Heart left ventricle (tissue), 16 donors: ENCODE measurements around the gene CALHM1. TPM values are rescaled to one million over a fixed set of nuclear protein-coding genes. Genes with fewer than 3 reads are reported as not detected.

Experiments
- ATAC-seq, 4 donors: fragments of 200-7000 bp; cut with Tn5 transposase; one replicate each; pipeline ENCODE4 v1.9.1; 2020 to 2022; ENCODE audit warnings: moderate library complexity in 4 of 4, mild to moderate bottlenecking in 3 of 4, moderate number of reproducible peaks in 1 of 4
- DNase-seq, 5 donors: peaks; one replicate each; pipeline ENCODE4 v3.0.0-alpha.2; 2020
- H3K27ac ChIP-seq, 12 donors: fragments of 200-600 bp; sonication (generic) in 4 of 12; one replicate each; pipeline versions ENCODE4 v1.5.0 to v1.8.0; 2016 to 2022; ENCODE audit warnings: mild to moderate bottlenecking in 2 of 12
- H3K27me3 ChIP-seq, 9 donors: fragments of 200-600 bp; sonication (generic) in 2 of 9; one replicate each; pipeline versions ENCODE4 v1.5.1 to v1.8.0; 2016 to 2022; ENCODE audit warnings: mild to moderate bottlenecking in 3 of 9
- H3K36me3 ChIP-seq, 9 donors: fragments of 200-600 bp; sonication (generic) in 2 of 9; one replicate each; pipeline versions ENCODE4 v1.5.0 to v1.8.0; 2018 to 2022; ENCODE audit warnings: mild to moderate bottlenecking in 2 of 9
- H3K4me1 ChIP-seq, 12 donors: fragments of 200-600 bp; sonication (generic) in 4 of 12; one replicate each; pipeline versions ENCODE4 v1.5.0 to v1.8.0; 2016 to 2022; ENCODE audit warnings: mild to moderate bottlenecking in 3 of 12
- H3K4me3 ChIP-seq, 12 donors: fragments of 200-600 bp; sonication (generic) in 4 of 12; one replicate each; pipeline versions ENCODE4 v1.5.0 to v1.8.0; 2017 to 2022; ENCODE audit warnings: mild to moderate bottlenecking in 9 of 12, moderate library complexity in 4 of 12
- H3K9me3 ChIP-seq, 12 donors: fragments of 200-600 bp; sonication (generic) in 4 of 12; one replicate each; pipeline versions ENCODE4 v1.5.0 to v1.8.0; 2016 to 2022; ENCODE audit warnings: mild to moderate bottlenecking in 1 of 12
- CTCF ChIP-seq, 12 donors: fragments of 200-600 bp; sonication (generic) in 4 of 12; IDR thresholded peaks; one replicate each; pipeline versions ENCODE4 v1.5.0 to v1.8.0; 2018 to 2022; ENCODE audit warnings: antibody characterized with exemption in 12 of 12, mild to moderate bottlenecking in 5 of 12
- POLR2A ChIP-seq, 2 donors: fragments of 450-650 bp; IDR thresholded peaks; one replicate each; pipeline ENCODE4 v1.6.1; 2017; ENCODE audit warnings: antibody characterized with exemption in 2 of 2, mild to moderate bottlenecking in 2 of 2, moderate library complexity in 2 of 2
- WGBS, 4 donors: extraction: QIAGEN DNeasy Blood & Tissue Kit in 2 of 4; methylation state at CpG; one replicate each; pipeline versions ENCODE4 v1.1.5 to v1.1.7; 2013 to 2018; 5-methylcytosine and 5-hydroxymethylcytosine counted together
- intact Hi-C, 10 donors: fragments of 100-400 bp; cut with DNase I; formaldehyde crosslinking; loops; one replicate each; pipeline versions ENCODE4 v1.11.1 to v1.14.2; 2022
- polyA plus RNA-seq, 2 donors: library from polyadenylated mRNA; stranded (reverse); fragments of 200-250 nt; gene quantifications; one replicate each; pipeline ENCODE4 v1.2.3, GENCODE V29; 2013
- total RNA-seq, 9 donors: library from RNA; depleted of rRNA in 2 of 9; stranded (reverse); fragments of >200 nt in 2 of 9; fragmentation: NEBNext Ultra II Directional in 3 of 9; extraction: Animal tissue kit (Norgen Biotek cat#: 25700) in 3 of 9; gene quantifications; one replicate each; pipeline versions ENCODE4 v1.1.0 to v1.2.4, GENCODE V29; 2016 to 2023
- donor health status: ischemic (EF 13 %, LVEDD 7.1; RV severe dilation, severe dysfunction).
- donor health status: healthy with polysubstance abuse.
- donor health status: DM: no; HTN: yes; CAD: no.
- donor health status: DM: no; HTN: no; CAD: no.
- donor health status: ischemic (EF 25% LVEDD 6.9; RV normal size, moderate dysfunction).
- donor health status: ischemic (EF 25% LVEDD 5.7; RV mildly dilated, moderate dysfunction).
- donor health status: healthy.
- donor health status: DM: yes; HTN: yes; CAD: no.
- donor health status: ischemic (EF 35%, LVEDD 5.7; RV mildly dilated, moderate dysfunction).
- donor health status: nonischemic (EF 11% LVEDD 7.7; RV severe dilation, severe dysfunction).
- donor health status: DM: yes; HTN: yes; CAD: no.
- donor health status: PGD.
- donor health status: ischemic (EF 29% LVEDD 5.4; RV normal size, mild dysfunction).
- donor health status: nonischemic (EF 23%, LVEDD 6.1; RV moderate dilation, normal function).

The CALHM1 gene
- total and polyA plus RNA-seq, 11 donors: not detected

- 51 to 70% (median 65%) methylated on average over 1 of the region's 1 CpG for WGBS, 4 donors
- Histone ChIP-seq H3K4me1 (peaks cover 10 to 84% (median 70%) of the 10 kb centered on the region in 12 donors), H3K27ac (peak overlapping the region in 10 of 12 donors; percentile 67 to 98 (median 93)), H3K4me3 (peak overlapping the region in 7 of 12 donors; percentile 27 to 97 (median 85)), H3K36me3 (peaks cover 0 to 67% (median 61%) of the 10 kb centered on the region in 9 donors), H3K9me3 (no peaks in the 10 kb centered on the region), H3K27me3 (no peaks in the 10 kb centered on the region)
- TF ChIP-seq CTCF (IDR thresholded peaks at IDR 0.05) (no peak), POLR2A (IDR thresholded peaks at IDR 0.05) (no peak)
- intact Hi-C loops: no loop called here
- ATAC-seq (peak in 3 of 4 donors; percentile 29 to 65 (median 56)), DNase-seq (peak in 4 of 5 donors; percentile 59 to 85 (median 68))
These were observed 10.0 kb downstream of the CALHM1 start for GRCh38 chr10:103448746-103449145.

- no peaks in the 10 kb centered on the region for H3K9me3 ChIP-seq
- H3K27ac ChIP-seq: peak overlapping the region in 11 of 12 donors; percentile 55 to 94 (median 79)
- H3K4me1 ChIP-seq: peaks cover 10 to 87% (median 77%) of the 10 kb centered on the region in 12 donors
- no peak overlapping the region for H3K4me3 ChIP-seq
- no peak for DNase-seq
- TF ChIP-seq CTCF (IDR thresholded peaks at IDR 0.05): no peak
- TF ChIP-seq POLR2A (IDR thresholded peaks at IDR 0.05): no peak
- intact Hi-C loops: no loop called here
- 95 to 98% (median 98%) methylated on average over 18 to 23 of the region's 23 CpGs for WGBS, 4 donors
- H3K36me3 ChIP-seq: peaks cover 0 to 81% (median 76%) of the 10 kb centered on the region in 9 donors
- H3K27me3 ChIP-seq: no peaks in the 10 kb centered on the region
- no peak for ATAC-seq
These were observed 11.5 kb downstream of the CALHM1 start for GRCh38 chr10:103447187-103447586.

GRCh38 chr10:103445767-103446567 is 12.7 kb downstream of the CALHM1 start:
- peak overlapping the region; percentile 51 to 94 (median 82) for H3K27ac ChIP-seq
- peaks cover 0 to 93% (median 88%) of the 10 kb centered on the region in 9 donors for H3K36me3 ChIP-seq
- H3K27me3 ChIP-seq: no peaks in the 10 kb centered on the region
- TF ChIP-seq CTCF (IDR thresholded peaks at IDR 0.05) (no peak), POLR2A (IDR thresholded peaks at IDR 0.05) (peak in 1 of 2 donors; percentile 12)
- H3K4me1 ChIP-seq: peaks cover 10 to 95% (median 84%) of the 10 kb centered on the region in 12 donors
- intact Hi-C loops: no loop called here
- no peaks in the 10 kb centered on the region for H3K9me3 ChIP-seq
- WGBS, 4 donors: 40 to 55% (median 44%) methylated on average over 12 of the region's 12 CpGs
- DNase-seq: peak; percentile 73 to 90 (median 83)
- peak; percentile 60 to 79 (median 71) for ATAC-seq
- H3K4me3 ChIP-seq: no peak overlapping the region

GRCh38 chr10:103445366-103445765 is 13.3 kb downstream of the CALHM1 start:
- Histone ChIP-seq H3K4me1 (peaks cover 8 to 89% (median 80%) of the 10 kb centered on the region in 12 donors), H3K27ac (peak overlapping the region; percentile 51 to 94 (median 82)), H3K4me3 (no peak overlapping the region), H3K36me3 (peaks cover 0 to 99% (median 93%) of the 10 kb centered on the region in 9 donors), H3K27me3 (no peaks in the 10 kb centered on the region), H3K9me3 (no peaks in the 10 kb centered on the region)
- DNase-seq: no peak
- TF ChIP-seq CTCF (IDR thresholded peaks at IDR 0.05): no peak
- no peak for ATAC-seq
- intact Hi-C loops: no loop called here
- WGBS, 4 donors: 70 to 89% (median 77%) methylated on average over 9 of the region's 9 CpGs
